Myocyte (in vitro differentiated cells): ENCODE results near the gene ARID2. TPM values are rescaled to one million over a fixed set of nuclear protein-coding genes. Genes with fewer than 3 reads are reported as not detected.

Experiments
- DNase-seq: peaks from one replicate; pipeline ENCODE4 v3.0.0-alpha.2; 2012; ENCODE audit warnings: low read depth
- total RNA-seq: library from RNA; depleted of rRNA; stranded (reverse); fragments of >200 nt; gene quantifications from 2 replicates; pipeline ENCODE4 v1.2.3, GENCODE V29; 2014

Gene ARID2
- total RNA-seq, 1 donor from 2014 or later, result 15.8 TPM

- no peak for DNase-seq
Observed at GRCh38 chr12:45933504-45933903, 204.0 kb downstream of the ARID2 start.

GRCh38 chr12:45934956-45935355, 205.4 kb downstream of the ARID2 start:
- no peak for DNase-seq

GRCh38 chr12:45938566-45938965, 209.1 kb downstream of the ARID2 start:
- no peak for DNase-seq

- no peak for DNase-seq
Observed at GRCh38 chr12:45939759-45940158, 210.3 kb downstream of the ARID2 start.

- no peak for DNase-seq
Observed at GRCh38 chr12:45944771-45945170, 215.3 kb downstream of the ARID2 start.

GRCh38 chr12:45946435-45946834, 216.9 kb downstream of the ARID2 start:
- DNase-seq, result no peak

GRCh38 chr12:45948546-45948945, 219.0 kb downstream of the ARID2 start:
- no peak for DNase-seq
